Mesendoderm (in vitro differentiated cells): Measurements from ENCODE around the gene RNF5.

Source experiments
- DNase-seq: peaks from one replicate; pipeline ENCODE4 v3.0.0; 2013
- H2AK5ac ChIP-seq: 2 replicates; pipeline ENCODE4 v1.6.1; 2013; ENCODE audit warnings: low read length, inconsistent platforms
- H2BK120ac ChIP-seq: 2 replicates; pipeline ENCODE4 v1.6.1; 2013; ENCODE audit warnings: low read depth, mild to moderate bottlenecking, low read length, moderate library complexity, mixed read lengths
- H2BK15ac ChIP-seq: replicated peaks from 2 replicates; pipeline ENCODE4 v1.6.1; 2013; ENCODE audit warnings: low read depth, mild to moderate bottlenecking, moderate library complexity
- H2BK5ac ChIP-seq: 2 replicates; pipeline ENCODE4 v1.6.1; 2013; ENCODE audit warnings: low read length, inconsistent platforms
- H3K18ac ChIP-seq: 2 replicates; pipeline ENCODE4 v1.6.1; 2013; ENCODE audit warnings: mild to moderate bottlenecking, low read length, mixed read lengths
- H3K23ac ChIP-seq: one replicate; pipeline ENCODE4 v1.6.1; 2013; ENCODE audit warnings: low read length
- H3K27ac ChIP-seq: 2 replicates; pipeline ENCODE4 v1.5.1; 2013; ENCODE audit warnings: low read depth, mild to moderate bottlenecking, inconsistent platforms, low read length, moderate library complexity
- H3K27me3 ChIP-seq: 2 replicates; pipeline ENCODE4 v1.6.1; 2013; ENCODE audit warnings: low read length, control low read depth, mild to moderate bottlenecking, inconsistent platforms; ENCODE audit not compliant: insufficient read depth, poor library complexity
- H3K36me3 ChIP-seq: 2 replicates; pipeline ENCODE4 v1.6.1; 2013; ENCODE audit warnings: low read length, inconsistent platforms; ENCODE audit not compliant: control insufficient read depth, insufficient read depth
- H3K4ac ChIP-seq: one replicate; pipeline ENCODE4 v1.6.1; 2013; ENCODE audit warnings: low read depth, mild to moderate bottlenecking, low read length, moderate library complexity
- H3K4me1 ChIP-seq: 2 replicates; pipeline ENCODE4 v1.6.1; 2013; ENCODE audit warnings: low read depth, low read length, inconsistent platforms; ENCODE audit not compliant: control insufficient read depth
- H3K4me2 ChIP-seq: 2 replicates; pipeline ENCODE4 v1.6.1; 2013; ENCODE audit warnings: low read length
- H3K4me3 ChIP-seq: 2 replicates; pipeline ENCODE4 v1.5.1; 2013; ENCODE audit warnings: mild to moderate bottlenecking, low read length
- H3K56ac ChIP-seq: one replicate; pipeline ENCODE4 v1.6.1; 2013; ENCODE audit warnings: low read length
- H3K79me1 ChIP-seq: 2 replicates; pipeline ENCODE4 v1.6.1; 2013; ENCODE audit warnings: low read length, inconsistent platforms
- H3K79me2 ChIP-seq: 2 replicates; pipeline ENCODE4 v1.6.1; 2013; ENCODE audit warnings: mild to moderate bottlenecking, low read length; ENCODE audit not compliant: control insufficient read depth, insufficient read depth
- H3K9ac ChIP-seq: 2 replicates; pipeline ENCODE4 v1.6.1; 2013; ENCODE audit warnings: low read length, inconsistent platforms
- H4K5ac ChIP-seq: one replicate; pipeline ENCODE4 v1.6.1; 2013; ENCODE audit warnings: low read length
- H4K8ac ChIP-seq: one replicate; pipeline ENCODE4 v1.6.1; 2013; ENCODE audit warnings: low read depth, mild to moderate bottlenecking, control low read depth, low read length, moderate library complexity
- WGBS: extraction: QIAGEN DNeasy Blood & Tissue Kit; methylation state at CpG from one replicate; pipeline ENCODE4 v1.1.7; 2013; ENCODE audit warnings: low lambda C conversion rate, missing lambda C conversion rate; ENCODE audit not compliant: insufficient coverage; ENCODE audit errors: extremely low coverage; 5-methylcytosine and 5-hydroxymethylcytosine counted together

RNF5 gene

GRCh38 chr6:32188381-32189068 is 10.3 kb downstream of the RNF5 start:
- H3K4me3 ChIP-seq, result peak overlapping the region; percentile 69
- peak overlapping the region; percentile 37 for H2AK5ac ChIP-seq
- H3K23ac ChIP-seq, result peak overlapping the region; percentile 35
- DNase-seq, result no peak
- H4K5ac ChIP-seq, result no peak overlapping the region
- H3K79me1 ChIP-seq, result peaks cover 12% of the 10 kb centered on the region
- H3K18ac ChIP-seq, result no peak overlapping the region
- peak overlapping the region; percentile 93 for H3K56ac ChIP-seq
- peaks cover 13% of the 10 kb centered on the region for H3K79me2 ChIP-seq
- H3K27ac ChIP-seq, result peak overlapping the region; percentile 42
- H3K4ac ChIP-seq, result no peak overlapping the region
- peak overlapping the region; percentile 19 for H2BK5ac ChIP-seq
- no CpG with 5 or more reads among the region's 13 CpGs for WGBS
- H2BK120ac ChIP-seq, result no peak overlapping the region
- H3K9ac ChIP-seq, result peak overlapping the region; percentile 94
- no peak overlapping the region for H4K8ac ChIP-seq
- H3K4me2 ChIP-seq, result peak overlapping the region; percentile 67
- H2BK15ac ChIP-seq, result no peak overlapping the region
- no peaks in the 10 kb centered on the region for H3K27me3 ChIP-seq
- peaks cover 12% of the 10 kb centered on the region for H3K4me1 ChIP-seq
- H3K36me3 ChIP-seq, result peaks cover 7% of the 10 kb centered on the region

- H2BK120ac ChIP-seq, result no peak overlapping the region
- H2BK5ac ChIP-seq, result peak overlapping the region; percentile 39
- no peaks in the 10 kb centered on the region for H3K27me3 ChIP-seq
- H4K5ac ChIP-seq, result no peak overlapping the region
- WGBS, result no CpG with 5 or more reads among the region's 10 CpGs
- H2AK5ac ChIP-seq, result peak overlapping the region; percentile 37
- peaks cover 7% of the 10 kb centered on the region for H3K36me3 ChIP-seq
- DNase-seq, result no peak
- H3K9ac ChIP-seq, result peak overlapping the region; percentile 94
- peak overlapping the region; percentile 69 for H3K4me3 ChIP-seq
- peaks cover 12% of the 10 kb centered on the region for H3K4me1 ChIP-seq
- no peak overlapping the region for H2BK15ac ChIP-seq
- peak overlapping the region; percentile 90 for H4K8ac ChIP-seq
- H3K4me2 ChIP-seq, result peak overlapping the region; percentile 67
- H3K56ac ChIP-seq, result peak overlapping the region; percentile 93
- H3K79me2 ChIP-seq, result peaks cover 13% of the 10 kb centered on the region
- peak overlapping the region; percentile 99 for H3K18ac ChIP-seq
- peak overlapping the region; percentile 99 for H3K4ac ChIP-seq
- peaks cover 12% of the 10 kb centered on the region for H3K79me1 ChIP-seq
- peak overlapping the region; percentile 42 for H3K27ac ChIP-seq
- peak overlapping the region; percentile 24 for H3K23ac ChIP-seq
Observed at GRCh38 chr6:32189069-32189741, 11.0 kb downstream of the RNF5 start.

GRCh38 chr6:32189742-32190053 is 11.5 kb downstream of the RNF5 start:
- H3K4ac ChIP-seq, result peak overlapping the region; percentile 99
- H2AK5ac ChIP-seq, result no peak overlapping the region
- H3K23ac ChIP-seq, result peak overlapping the region; percentile 24
- H2BK15ac ChIP-seq, result peak overlapping the region; percentile 61
- H4K5ac ChIP-seq, result no peak overlapping the region
- H3K27ac ChIP-seq, result peak overlapping the region; percentile 42
- peak overlapping the region; percentile 69 for H3K4me3 ChIP-seq
- no peaks in the 10 kb centered on the region for H3K27me3 ChIP-seq
- H3K4me2 ChIP-seq, result peak overlapping the region; percentile 67
- peak overlapping the region; percentile 94 for H3K9ac ChIP-seq
- DNase-seq, result no peak
- peak overlapping the region; percentile 69 for H2BK120ac ChIP-seq
- peaks cover 7% of the 10 kb centered on the region for H3K36me3 ChIP-seq
- no peak overlapping the region for H2BK5ac ChIP-seq
- WGBS, result no CpG with 5 or more reads among the region's 23 CpGs
- peak overlapping the region; percentile 93 for H3K56ac ChIP-seq
- peak overlapping the region; percentile 99 for H3K18ac ChIP-seq
- H3K4me1 ChIP-seq, result peaks cover 14% of the 10 kb centered on the region
- peaks cover 12% of the 10 kb centered on the region for H3K79me1 ChIP-seq
- peaks cover 13% of the 10 kb centered on the region for H3K79me2 ChIP-seq
- H4K8ac ChIP-seq, result no peak overlapping the region

- Histone ChIP-seq H3K36me3 (peaks cover 7% of the 10 kb centered on the region), H3K56ac (peak within 1 kb of the TSS; percentile 93), H3K27me3 (no peaks in the 10 kb centered on the region), H4K8ac (peak within 1 kb of the TSS; percentile 90), H3K23ac (peak within 1 kb of the TSS; percentile 24), H2AK5ac (peak within 1 kb of the TSS; percentile 37), H2BK5ac (peak within 1 kb of the TSS; percentile 59), H3K9ac (peak within 1 kb of the TSS; percentile 94), H3K79me2 (peaks cover 13% of the 10 kb centered on the region), H3K4ac (peak within 1 kb of the TSS; percentile 99), H3K4me2 (peak within 1 kb of the TSS; percentile 67), H3K18ac (peak within 1 kb of the TSS; percentile 99), H3K4me3 (peak within 1 kb of the TSS; percentile 69), H4K5ac (peak within 1 kb of the TSS; percentile 56), H2BK120ac (peak within 1 kb of the TSS; percentile 69), H3K27ac (peak within 1 kb of the TSS; percentile 92), H3K4me1 (peaks cover 17% of the 10 kb centered on the region), H3K79me1 (peaks cover 12% of the 10 kb centered on the region), H2BK15ac (peak within 1 kb of the TSS; percentile 61)
- no CpG with 5 or more reads among the region's 23 CpGs for WGBS
- peak; percentile 96 for DNase-seq
Observed at GRCh38 chr6:32190054-32190851, 12.0 kb downstream of the RNF5 start, which contains the start of gene PBX2. Gene PBX2, minus strand, starts transcription at chr6:32190202. Its CDS starts 287 bp downstream, at chr6:32189915.

GRCh38 chr6:32190911-32191677 is 12.9 kb downstream of the RNF5 start:
- Histone ChIP-seq H3K27me3 (no peaks in the 10 kb centered on the region), H3K4me2 (no peak overlapping the region), H4K8ac (no peak overlapping the region), H2BK5ac (peak overlapping the region; percentile 49), H3K79me1 (peaks cover 12% of the 10 kb centered on the region), H3K27ac (peak overlapping the region; percentile 92), H2BK15ac (no peak overlapping the region), H3K36me3 (peaks cover 7% of the 10 kb centered on the region), H3K23ac (no peak overlapping the region), H3K56ac (peak overlapping the region; percentile 71), H2BK120ac (peak overlapping the region; percentile 46), H3K4me1 (peaks cover 17% of the 10 kb centered on the region), H2AK5ac (peak overlapping the region; percentile 30), H3K4me3 (no peak overlapping the region), H4K5ac (no peak overlapping the region), H3K4ac (peak overlapping the region; percentile 95), H3K9ac (peak overlapping the region; percentile 80), H3K18ac (peak overlapping the region; percentile 97), H3K79me2 (peaks cover 13% of the 10 kb centered on the region)
- WGBS, result no CpG with 5 or more reads among the region's 8 CpGs
- DNase-seq, result no peak
